Sigmoid colon (tissue), 7 donors: ENCODE measurements around the gene TMEM145. TPM values are rescaled to one million over a fixed set of nuclear protein-coding genes. Genes with fewer than 3 reads are reported as not detected.
"Not testable (repeated sequence)": the region's sequence is repeated elsewhere in the genome, so short reads cannot be mapped to it uniquely, and the experiment has no call there.

Experiments used
- DNase-seq: peaks from one replicate; pipeline ENCODE4 v3.0.0-alpha.2; 2019
- H3K27ac ChIP-seq, 4 donors: fragments of 200-600 bp; sonication (generic); one replicate each; pipeline ENCODE4 v1.5.1; 2016 to 2019; ENCODE audit warnings: mild to moderate bottlenecking in 1 of 4
- H3K27me3 ChIP-seq, 3 donors: fragments of 200-600 bp; sonication (generic); one replicate each; pipeline ENCODE4 v1.5.1; 2019; ENCODE audit warnings: mild to moderate bottlenecking in 1 of 3
- H3K36me3 ChIP-seq, 4 donors: fragments of 200-600 bp; sonication (generic); one replicate each; pipeline ENCODE4 v1.5.1; 2016 to 2019
- H3K4me1 ChIP-seq, 4 donors: fragments of 200-600 bp; sonication (generic); one replicate each; pipeline ENCODE4 v1.5.1; 2017 to 2019
- H3K4me3 ChIP-seq, 4 donors: fragments of 200-600 bp; sonication (generic); one replicate each; pipeline ENCODE4 v1.5.1; 2017 to 2019; ENCODE audit warnings: mild to moderate bottlenecking in 2 of 4, moderate library complexity in 1 of 4
- H3K9me3 ChIP-seq, 4 donors: fragments of 200-600 bp in 3 of 4; sonication (generic) in 3 of 4; one replicate each; pipeline versions ENCODE4 v1.5.1 to v1.6.1; 2013 to 2019
- CTCF ChIP-seq, 4 experiments: fragments of 450-650 bp in 3 of 4; fragments of 200-600 bp in 1 of 4; IDR thresholded peaks; one replicate each; pipeline ENCODE4 v1.5.1; 2016 to 2019; ENCODE audit warnings: antibody characterized with exemption in 4 of 4, mild to moderate bottlenecking in 3 of 4, moderate library complexity in 2 of 4
- EP300 ChIP-seq, 4 donors: sonication (generic); formaldehyde crosslinking; IDR thresholded peaks; one replicate each; pipeline ENCODE4 v1.6.1; 2017; ENCODE audit warnings: antibody characterized with exemption in 4 of 4
- POLR2A ChIP-seq, 2 donors: fragments of 450-650 bp; IDR thresholded peaks; one replicate each; pipeline ENCODE4 v1.6.1; 2016; ENCODE audit warnings: antibody characterized with exemption in 2 of 2, mild to moderate bottlenecking in 2 of 2, moderate library complexity in 2 of 2
- POLR2AphosphoS5 ChIP-seq, 4 donors: sonication (generic); formaldehyde crosslinking; IDR thresholded peaks; one replicate each; pipeline ENCODE4 v1.6.1; 2017; ENCODE audit warnings: antibody characterized with exemption in 4 of 4
- WGBS, 2 donors: extraction: QIAGEN DNeasy Blood & Tissue Kit; methylation state at CpG; one replicate each; pipeline ENCODE4 v1.1.7; 2013; 5-methylcytosine and 5-hydroxymethylcytosine counted together
- intact Hi-C: fragments of 100-400 bp; cut with DNase I; formaldehyde crosslinking; loops from one replicate; pipeline ENCODE4 v1.15.1; 2023
- polyA plus RNA-seq, 3 donors: library from polyadenylated mRNA; stranded (reverse); fragments of 200-250 nt; gene quantifications; one replicate each; pipeline ENCODE4 v1.2.3, GENCODE V29; 2013
- total RNA-seq, 4 donors: library from RNA; depleted of rRNA; stranded (reverse); fragments of >200 nt; gene quantifications; one replicate each; pipeline ENCODE4 v1.1.0, GENCODE V29; 2016
- donor health status: healthy with polysubstance abuse.
- donor health status: Bipolar disorder and iron deficiency.
- donor health status: healthy.

Gene TMEM145
- total RNA-seq, result 1 to 10 TPM in 1 of 4 donors, under 1 TPM in 2, not detected in 1; 0.54 to 4.4 (median 0.71) TPM
- polyA plus RNA-seq, result under 1 TPM in 1 of 3 donors, not detected in 2; 0.58 TPM

- Histone ChIP-seq H3K36me3 (no peaks in the 10 kb centered on the region), H3K4me1 (peaks cover 0 to 14% (median 13%) of the 10 kb centered on the region in 4 donors), H3K9me3 (no peaks in the 10 kb centered on the region), H3K27me3 (peaks cover 9 to 54% (median 39%) of the 10 kb centered on the region in 3 donors), H3K4me3 (peak within 1 kb of the TSS; percentile 13 to 52 (median 40)), H3K27ac (no peak within 1 kb of the TSS)
- DNase-seq, result no peak
- TF ChIP-seq CTCF (IDR thresholded peaks at IDR 0.05) (no peak), EP300 (IDR thresholded peaks at IDR 0.05) (no peak), POLR2AphosphoS5 (IDR thresholded peaks at IDR 0.05) (no peak), POLR2A (IDR thresholded peaks at IDR 0.05) (no peak)
- intact Hi-C loops, result no loop called here
- WGBS, 2 donors, result 1% methylated on average over 67 of the region's 67 CpGs
Observed at GRCh38 chr19:42313096-42313839, at the start of gene TMEM145. Gene TMEM145, plus strand, starts transcription at chr19:42313309. Its CDS starts 68 bp downstream, at chr19:42313377.

GRCh38 chr19:42266105-42266504 is 47.0 kb upstream of the TMEM145 start:
- H3K9me3 ChIP-seq, intact Hi-C loops, H3K36me3 ChIP-seq, H3K4me3 ChIP-seq, DNase-seq, H3K27ac ChIP-seq, H3K27me3 ChIP-seq: not testable (repeated sequence)
- peaks cover 0 to 25% (median 22%) of the 10 kb centered on the region in 4 donors for H3K4me1 ChIP-seq
- 94 to 96% methylated on average over 4 of the region's 4 CpGs for WGBS, 2 donors

GRCh38 chr19:42266928-42267603 is 46.0 kb upstream of the TMEM145 start:
- Histone ChIP-seq H3K27ac (peak overlapping the region in 3 of 4 donors; percentile 94 to 99 (median 97)), H3K4me1 (peaks cover 0 to 32% (median 29%) of the 10 kb centered on the region in 4 donors)
- H3K36me3 ChIP-seq, H3K9me3 ChIP-seq, intact Hi-C loops, H3K27me3 ChIP-seq, H3K4me3 ChIP-seq: not testable (repeated sequence)
- DNase-seq, result peak; percentile 64
- 89 to 94% methylated on average over 24 to 25 of the region's 25 CpGs for WGBS, 2 donors

DNA sequence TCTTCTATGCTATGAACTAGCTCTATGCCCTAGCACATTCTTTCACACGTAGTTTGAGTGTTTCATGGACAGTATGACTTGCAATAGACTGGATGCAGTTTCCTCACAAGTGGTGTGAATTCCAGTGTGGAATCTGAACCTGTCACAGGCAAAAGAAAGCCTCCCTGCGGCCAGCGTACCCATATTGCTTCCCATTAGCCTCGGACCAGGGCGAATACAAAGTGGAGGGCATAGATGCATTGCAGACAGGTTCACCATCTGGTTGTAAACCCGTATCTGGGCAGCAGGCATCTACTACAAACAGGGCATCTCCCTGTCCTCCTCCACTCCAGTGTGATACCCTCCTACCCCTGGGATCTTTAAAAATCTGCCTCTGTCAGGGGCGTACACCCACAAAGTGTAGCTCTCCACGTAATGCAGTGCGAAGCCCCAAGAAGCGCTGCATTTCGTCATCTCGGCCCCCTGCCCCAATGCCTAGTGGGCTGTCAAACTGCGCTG is 45.4 kb upstream of the TMEM145 start:
- intact Hi-C loops, result loop anchor here (1.0 kb wide), 1 partner anchor 12 kb away; the partner anchor contains the start of gene ERF
- 5 to 10% methylated on average over 13 of the region's 13 CpGs for WGBS, 2 donors
- H3K4me3 ChIP-seq, result peak overlapping the region; percentile 21 to 69 (median 58)
- DNase-seq, result peak; percentile 61
- no peaks in the 10 kb centered on the region for H3K27me3 ChIP-seq
- H3K27ac ChIP-seq, result peak overlapping the region; percentile 94 to 99 (median 98)
- no peaks in the 10 kb centered on the region for H3K9me3 ChIP-seq
- peaks cover 0 to 10% (median 3%) of the 10 kb centered on the region in 4 donors for H3K36me3 ChIP-seq
- TF ChIP-seq EP300 (IDR thresholded peaks at IDR 0.05) (no peak), POLR2A (IDR thresholded peaks at IDR 0.05) (no peak), POLR2AphosphoS5 (IDR thresholded peaks at IDR 0.05) (no peak), CTCF (IDR thresholded peaks at IDR 0.05) (no peak)
- peaks cover 0 to 32% (median 29%) of the 10 kb centered on the region in 4 donors for H3K4me1 ChIP-seq

DNA sequence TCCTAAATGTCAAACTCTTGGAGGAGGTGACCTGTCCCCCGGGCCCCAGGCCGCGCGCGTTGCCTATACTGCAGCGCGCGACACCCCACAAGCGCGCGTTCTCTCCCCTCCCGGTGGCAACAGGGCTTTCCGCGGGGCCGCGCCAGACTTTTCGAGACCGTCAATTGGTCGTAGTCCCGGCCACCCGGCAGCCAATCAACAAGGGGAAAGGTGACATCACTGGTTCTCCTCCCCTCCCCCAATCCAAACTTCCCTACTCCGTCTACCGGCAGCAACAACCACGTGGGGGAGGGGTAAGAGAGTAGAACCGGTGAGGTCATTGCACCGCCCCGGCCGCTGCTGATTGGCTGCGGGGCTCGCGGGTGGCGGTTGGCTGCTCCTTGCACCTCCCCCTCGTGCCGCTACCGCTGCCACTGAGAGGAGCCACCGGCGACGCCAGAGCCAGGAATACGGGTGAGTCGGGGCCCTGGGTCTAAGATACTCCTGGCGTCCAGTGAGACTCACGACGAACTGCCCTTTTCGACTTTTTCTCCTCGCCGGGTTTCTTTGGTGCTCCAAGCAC is 44.9 kb upstream of the TMEM145 start:
- intact Hi-C loops, result loop anchor here (1.0 kb wide), 1 partner anchor 13 kb away; the partner anchor contains the start of gene ERF
- Histone ChIP-seq H3K9me3 (no peaks in the 10 kb centered on the region), H3K27me3 (no peaks in the 10 kb centered on the region), H3K36me3 (peaks cover 4 to 16% (median 8%) of the 10 kb centered on the region in 4 donors), H3K27ac (peak overlapping the region; percentile 94 to 99 (median 98)), H3K4me3 (peak overlapping the region; percentile 51 to 74 (median 68)), H3K4me1 (peaks cover 0 to 32% (median 29%) of the 10 kb centered on the region in 4 donors)
- DNase-seq, result peak; percentile 100
- 0% methylated on average over 46 of the region's 46 CpGs for WGBS, 2 donors
- TF ChIP-seq POLR2AphosphoS5 (IDR thresholded peaks at IDR 0.05) (peak; percentile 76 to 98 (median 89)), EP300 (IDR thresholded peaks at IDR 0.05) (peak in 2 of 4 donors; percentile 60 to 83), POLR2A (IDR thresholded peaks at IDR 0.05) (peak; percentile 70 to 79), CTCF (IDR thresholded peaks at IDR 0.05) (peak in 1 of 4 experiments; percentile 16)
